Measurements from ENCODE around the gene SPON1.
"Not testable (repeated sequence)": the region's sequence is repeated elsewhere in the genome, so short reads cannot be mapped to it uniquely, and the experiment has no call there.

Gene SPON1

GRCh38 chr11:14154103-14154502, 191.6 kb downstream of the SPON1 start:
- H3K27me3 ChIP-seq (ENCODE audit: control insufficient read depth, insufficient read depth, low read length); H3K4me1 ChIP-seq (ENCODE audit: control insufficient read depth, insufficient read depth, low read length); H3K27ac ChIP-seq (ENCODE audit: low read depth, low read length); H3K9ac ChIP-seq (ENCODE audit: low read depth, low read length); H3K36me3 ChIP-seq (ENCODE audit: control insufficient read depth, insufficient read depth, low read length); H3K4me3 ChIP-seq (ENCODE audit: low read depth, low read length): not testable (repeated sequence)
- peaks cover 20% of the 10 kb centered on the region for H3K9me3 ChIP-seq (ENCODE audit: control insufficient read depth, insufficient read depth, low read length)

- Histone ChIP-seq H3K9ac (ENCODE audit: low read depth, low read length) (no peak overlapping the region), H3K4me3 (ENCODE audit: low read depth, low read length) (no peak overlapping the region), H3K27ac (ENCODE audit: low read depth, low read length) (no peak overlapping the region), H3K36me3 (ENCODE audit: control insufficient read depth, insufficient read depth, low read length) (no peaks in the 10 kb centered on the region), H3K4me1 (ENCODE audit: control insufficient read depth, insufficient read depth, low read length) (no peaks in the 10 kb centered on the region), H3K9me3 (ENCODE audit: control insufficient read depth, insufficient read depth, low read length) (peaks cover 16% of the 10 kb centered on the region), H3K27me3 (ENCODE audit: control insufficient read depth, insufficient read depth, low read length) (no peaks in the 10 kb centered on the region)
Observed at GRCh38 chr11:14158393-14158792, 195.9 kb downstream of the SPON1 start.

- no peak overlapping the region for H3K4me3 ChIP-seq (ENCODE audit: low read depth, low read length)
- no peaks in the 10 kb centered on the region for H3K27me3 ChIP-seq (ENCODE audit: control insufficient read depth, insufficient read depth, low read length)
- H3K4me1 ChIP-seq (ENCODE audit: control insufficient read depth, insufficient read depth, low read length), result no peaks in the 10 kb centered on the region
- H3K9ac ChIP-seq (ENCODE audit: low read depth, low read length), result no peak overlapping the region
- H3K9me3 ChIP-seq (ENCODE audit: control insufficient read depth, insufficient read depth, low read length), result peaks cover 8% of the 10 kb centered on the region; the same call in 1 of the 2 replicates
- H3K27ac ChIP-seq (ENCODE audit: low read depth, low read length), result no peak overlapping the region
- no peaks in the 10 kb centered on the region for H3K36me3 ChIP-seq (ENCODE audit: control insufficient read depth, insufficient read depth, low read length)
Observed at GRCh38 chr11:14163576-14163975, 201.1 kb downstream of the SPON1 start.

GRCh38 chr11:14173679-14174078, 211.2 kb downstream of the SPON1 start:
- H3K27ac ChIP-seq (ENCODE audit: low read depth, low read length); H3K27me3 ChIP-seq (ENCODE audit: control insufficient read depth, insufficient read depth, low read length); H3K4me3 ChIP-seq (ENCODE audit: low read depth, low read length); H3K9me3 ChIP-seq (ENCODE audit: control insufficient read depth, insufficient read depth, low read length); H3K36me3 ChIP-seq (ENCODE audit: control insufficient read depth, insufficient read depth, low read length); H3K4me1 ChIP-seq (ENCODE audit: control insufficient read depth, insufficient read depth, low read length); H3K9ac ChIP-seq (ENCODE audit: low read depth, low read length): not testable (repeated sequence)

GRCh38 chr11:14179116-14179820, 216.7 kb downstream of the SPON1 start:
- Histone ChIP-seq H3K4me1 (ENCODE audit: control insufficient read depth, insufficient read depth, low read length) (peaks cover 18% of the 10 kb centered on the region), H3K9me3 (ENCODE audit: control insufficient read depth, insufficient read depth, low read length) (no peaks in the 10 kb centered on the region), H3K27me3 (ENCODE audit: control insufficient read depth, insufficient read depth, low read length) (no peaks in the 10 kb centered on the region), H3K36me3 (ENCODE audit: control insufficient read depth, insufficient read depth, low read length) (no peaks in the 10 kb centered on the region), H3K9ac (ENCODE audit: low read depth, low read length) (no peak overlapping the region), H3K4me3 (ENCODE audit: low read depth, low read length) (no peak overlapping the region), H3K27ac (ENCODE audit: low read depth, low read length) (no peak overlapping the region)

GRCh38 chr11:14181121-14181520, 218.6 kb downstream of the SPON1 start:
- H3K27me3 ChIP-seq (ENCODE audit: control insufficient read depth, insufficient read depth, low read length), result no peaks in the 10 kb centered on the region
- peaks cover 18% of the 10 kb centered on the region for H3K4me1 ChIP-seq (ENCODE audit: control insufficient read depth, insufficient read depth, low read length)
- no peaks in the 10 kb centered on the region for H3K9me3 ChIP-seq (ENCODE audit: control insufficient read depth, insufficient read depth, low read length)
- no peak overlapping the region for H3K27ac ChIP-seq (ENCODE audit: low read depth, low read length)
- no peak overlapping the region for H3K4me3 ChIP-seq (ENCODE audit: low read depth, low read length)
- no peak overlapping the region for H3K9ac ChIP-seq (ENCODE audit: low read depth, low read length)
- no peaks in the 10 kb centered on the region for H3K36me3 ChIP-seq (ENCODE audit: control insufficient read depth, insufficient read depth, low read length)

GRCh38 chr11:14182833-14183364, 220.4 kb downstream of the SPON1 start:
- H3K9me3 ChIP-seq (ENCODE audit: control insufficient read depth, insufficient read depth, low read length), result no peaks in the 10 kb centered on the region
- no peak overlapping the region for H3K27ac ChIP-seq (ENCODE audit: low read depth, low read length)
- H3K4me3 ChIP-seq (ENCODE audit: low read depth, low read length), result no peak overlapping the region
- no peak overlapping the region for H3K9ac ChIP-seq (ENCODE audit: low read depth, low read length)
- no peaks in the 10 kb centered on the region for H3K36me3 ChIP-seq (ENCODE audit: control insufficient read depth, insufficient read depth, low read length)
- H3K4me1 ChIP-seq (ENCODE audit: control insufficient read depth, insufficient read depth, low read length), result peaks cover 18% of the 10 kb centered on the region
- H3K27me3 ChIP-seq (ENCODE audit: control insufficient read depth, insufficient read depth, low read length), result no peaks in the 10 kb centered on the region

GRCh38 chr11:14184028-14184940, 221.8 kb downstream of the SPON1 start:
- no peaks in the 10 kb centered on the region for H3K36me3 ChIP-seq (ENCODE audit: control insufficient read depth, insufficient read depth, low read length)
- H3K4me3 ChIP-seq (ENCODE audit: low read depth, low read length), result no peak overlapping the region
- H3K9me3 ChIP-seq (ENCODE audit: control insufficient read depth, insufficient read depth, low read length), result no peaks in the 10 kb centered on the region
- no peak overlapping the region for H3K9ac ChIP-seq (ENCODE audit: low read depth, low read length)
- no peaks in the 10 kb centered on the region for H3K27me3 ChIP-seq (ENCODE audit: control insufficient read depth, insufficient read depth, low read length)
- peaks cover 10% of the 10 kb centered on the region for H3K4me1 ChIP-seq (ENCODE audit: control insufficient read depth, insufficient read depth, low read length)
- H3K27ac ChIP-seq (ENCODE audit: low read depth, low read length), result no peak overlapping the region

GRCh38 chr11:14185461-14185860, 222.9 kb downstream of the SPON1 start:
- no peak overlapping the region for H3K4me3 ChIP-seq (ENCODE audit: low read depth, low read length)

GRCh38 chr11:14186046-14186775, 223.7 kb downstream of the SPON1 start:
- Histone ChIP-seq H3K9me3 (ENCODE audit: control insufficient read depth, insufficient read depth, low read length) (no peaks in the 10 kb centered on the region), H3K27ac (ENCODE audit: low read depth, low read length) (no peak overlapping the region), H3K27me3 (ENCODE audit: control insufficient read depth, insufficient read depth, low read length) (no peaks in the 10 kb centered on the region)

More at GRCh38 chr11:14185461-14185860, 222.9 kb downstream of the SPON1 start:
- no peak overlapping the region for H3K27ac ChIP-seq (ENCODE audit: low read depth, low read length)
- H3K27me3 ChIP-seq (ENCODE audit: control insufficient read depth, insufficient read depth, low read length), result no peaks in the 10 kb centered on the region
- H3K9ac ChIP-seq (ENCODE audit: low read depth, low read length), result no peak overlapping the region
- H3K36me3 ChIP-seq (ENCODE audit: control insufficient read depth, insufficient read depth, low read length), result no peaks in the 10 kb centered on the region
- no peaks in the 10 kb centered on the region for H3K9me3 ChIP-seq (ENCODE audit: control insufficient read depth, insufficient read depth, low read length)
- H3K4me1 ChIP-seq (ENCODE audit: control insufficient read depth, insufficient read depth, low read length), result no peaks in the 10 kb centered on the region

More at GRCh38 chr11:14186046-14186775, 223.7 kb downstream of the SPON1 start:
- Histone ChIP-seq H3K9ac (ENCODE audit: low read depth, low read length) (no peak overlapping the region), H3K36me3 (ENCODE audit: control insufficient read depth, insufficient read depth, low read length) (no peaks in the 10 kb centered on the region), H3K4me1 (ENCODE audit: control insufficient read depth, insufficient read depth, low read length) (no peaks in the 10 kb centered on the region), H3K4me3 (ENCODE audit: low read depth, low read length) (no peak overlapping the region)

Measured in HUES48 (cell line).